CD4-positive, alpha-beta T cell treated with Interleukin-15 for 4 hours (primary cell): ENCODE results near the gene LCE7A.

Experiments
- DNase-seq: peaks from one replicate; pipeline ENCODE4 v3.0.0-alpha.2; 2020; ENCODE audit warnings: low spot score

Gene LCE7A, protein sequence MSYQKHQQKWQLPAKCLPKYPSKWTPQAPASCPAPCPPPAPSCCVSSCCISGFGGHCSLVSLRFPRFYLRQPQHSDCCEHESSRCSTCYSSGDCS

DNA sequence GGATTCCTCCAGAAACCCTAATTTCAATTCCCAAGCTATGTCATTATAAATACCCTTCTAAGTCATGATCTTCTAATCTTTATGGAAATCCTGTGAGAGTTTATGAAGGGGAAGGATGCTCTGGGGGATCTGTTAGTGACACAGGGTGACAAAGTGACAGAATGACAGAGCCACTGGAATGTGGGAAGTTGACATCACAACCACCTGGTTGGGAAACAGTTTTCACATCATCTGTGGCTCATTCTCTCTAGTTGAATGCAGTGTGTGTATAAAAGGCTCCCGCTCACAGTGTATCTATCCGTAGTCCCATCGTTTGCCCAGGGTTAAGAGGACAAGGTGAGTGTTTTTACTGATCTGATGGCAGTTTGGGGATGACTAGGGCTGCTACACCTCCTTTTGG is at the start of gene LCE7A:
Gene LCE7A, plus strand, starts transcription at position 301 of the 400 bp plus-strand sequence. CDS start 702 bp downstream, outside the sequence.
- DNase-seq, result no peak

DNA sequence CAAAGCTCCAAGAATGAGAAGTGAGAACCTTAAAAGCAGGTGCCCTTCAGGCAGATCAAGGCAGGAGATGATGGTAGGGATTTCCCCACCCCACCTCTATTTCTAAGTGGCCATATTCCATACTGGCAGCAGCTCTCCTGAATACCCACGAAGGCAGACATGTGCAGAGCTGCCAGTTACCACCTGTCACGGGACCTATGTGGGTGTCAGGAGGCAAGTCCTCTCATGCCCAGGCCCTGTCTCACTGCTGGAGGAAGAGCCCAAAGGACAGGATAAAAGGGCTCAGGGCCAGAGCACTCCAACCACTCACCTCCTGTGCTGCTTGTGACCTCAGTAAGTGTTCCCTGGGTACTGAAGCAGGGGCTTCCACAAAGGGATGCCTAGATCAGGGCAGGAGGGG is 48.7 kb upstream of the LCE7A start:
- no peak for DNase-seq

DNA sequence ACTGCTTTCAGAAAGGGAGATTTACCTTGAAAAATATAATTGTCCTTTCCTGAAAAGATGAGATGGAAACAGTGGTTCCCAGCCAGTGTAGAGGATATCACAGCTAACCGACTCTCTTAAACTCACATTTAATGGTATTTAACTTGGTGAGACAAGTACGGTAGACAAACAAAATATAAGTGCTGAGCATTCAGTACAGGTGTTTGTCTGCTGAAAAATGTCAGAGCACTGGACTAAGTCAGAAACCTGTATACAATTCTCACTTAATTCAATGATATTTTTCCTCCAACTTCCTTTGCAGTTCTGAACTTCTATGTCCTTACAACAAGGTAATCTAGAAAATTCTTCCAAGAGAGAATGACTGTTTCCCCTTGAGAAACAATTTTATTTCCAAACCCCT is 48.1 kb upstream of the LCE7A start, which contains the start of gene LCE1B:
Gene LCE1B, plus strand, starts transcription at position 301 of the 400 bp plus-strand sequence. CDS start 476 bp downstream, outside the sequence.
- DNase-seq, result no peak

DNA sequence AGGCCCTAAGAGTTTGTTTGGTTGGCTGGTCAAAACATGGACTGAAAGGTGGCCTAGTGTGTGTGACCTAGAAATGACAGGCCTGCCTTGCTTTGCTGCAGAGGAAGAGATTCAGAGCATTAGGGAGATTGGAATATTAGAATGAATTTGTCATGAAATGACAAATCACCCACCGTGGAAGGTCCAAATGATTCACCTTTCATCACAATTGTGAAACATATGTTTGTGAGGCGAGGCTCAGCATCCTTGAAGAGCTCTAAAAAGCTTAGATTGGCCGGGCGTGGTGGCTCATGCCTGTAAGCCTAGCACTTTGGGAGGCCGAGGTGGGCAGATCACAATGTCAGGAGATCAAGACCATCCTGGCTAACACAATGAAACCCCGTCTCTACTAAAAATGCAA is 42.5 kb upstream of the LCE7A start:
- no peak for DNase-seq

DNA sequence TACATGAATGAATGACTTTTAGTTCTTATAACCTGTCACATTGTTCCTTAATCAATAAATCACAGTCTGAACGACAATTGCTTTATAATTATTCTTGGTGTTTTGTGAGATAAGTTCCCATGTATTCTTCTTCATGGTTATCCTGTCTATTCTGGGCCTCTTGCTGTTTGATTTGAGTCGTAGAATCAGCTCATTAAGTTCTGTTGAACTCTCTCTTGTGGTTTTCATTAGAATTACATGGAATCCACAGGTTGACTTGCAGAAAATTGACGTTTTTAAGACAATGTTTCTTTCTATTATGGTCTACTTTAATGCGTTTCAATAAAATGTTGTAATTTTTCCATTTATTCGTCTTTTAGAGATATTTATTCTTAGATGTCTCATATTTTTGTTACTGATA is 36.5 kb upstream of the LCE7A start:
- no peak for DNase-seq

DNA sequence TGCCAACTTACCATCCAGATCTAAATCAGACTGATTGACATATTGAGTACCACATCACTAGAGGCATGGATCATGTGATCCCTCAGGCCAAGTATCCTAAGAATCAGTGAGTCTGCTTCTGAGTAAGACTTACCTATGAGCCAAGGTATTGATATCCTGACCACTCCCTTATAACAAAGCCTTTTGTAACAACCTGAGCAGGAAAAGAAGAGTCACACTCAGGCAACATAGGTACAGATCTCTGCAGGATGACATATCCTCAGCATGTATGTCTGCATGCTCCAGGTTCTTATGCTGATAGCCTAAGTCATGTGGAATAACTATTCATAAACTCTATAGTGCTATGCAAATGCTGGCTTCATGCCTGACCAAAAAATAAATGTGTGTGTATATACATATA is 34.8 kb upstream of the LCE7A start:
- DNase-seq, result no peak

DNA sequence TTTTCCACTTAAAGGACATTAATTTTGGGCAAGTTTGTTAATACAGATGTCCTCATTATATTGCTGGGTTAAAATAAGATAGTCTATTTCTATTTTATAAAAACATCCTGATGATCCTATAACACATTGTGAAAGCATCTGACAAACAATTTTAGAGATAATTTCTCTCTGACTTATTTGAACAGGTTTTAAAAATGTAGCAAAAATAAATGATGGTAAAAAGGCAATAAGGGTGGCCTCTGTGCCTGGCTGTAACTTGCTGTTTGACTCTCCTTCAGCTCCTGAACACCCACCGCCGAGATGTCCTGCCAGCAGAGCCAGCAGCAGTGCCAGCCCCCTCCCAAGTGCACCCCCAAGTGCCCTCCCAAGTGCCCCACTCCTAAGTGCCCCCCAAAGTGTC is 32.6 kb upstream of the LCE7A start, which contains the start of gene LCE1A:
Gene LCE1A, plus strand, starts transcription at position 301 of the 400 bp plus-strand sequence. Its CDS starts 0 bp downstream, at position 301.
- no peak for DNase-seq

DNA sequence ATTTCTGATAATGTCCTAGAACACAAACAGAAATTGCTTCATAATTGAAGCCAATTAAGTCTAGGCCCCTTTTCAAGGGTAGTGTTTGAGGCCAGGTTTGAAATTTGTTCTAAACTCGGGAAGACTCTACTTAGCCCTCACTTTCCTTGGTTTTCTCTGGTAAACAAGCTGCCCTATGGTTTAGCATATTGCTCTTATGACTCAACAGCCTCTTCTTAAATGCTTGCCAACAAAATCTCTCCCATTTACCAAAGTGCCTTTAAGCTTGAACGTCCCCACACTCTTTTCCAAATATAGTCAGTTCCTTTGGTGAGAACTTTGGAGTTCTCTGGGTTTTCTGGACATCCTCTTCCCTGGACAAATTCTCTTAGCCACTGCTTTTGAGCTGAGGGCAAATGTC is 22.9 kb upstream of the LCE7A start:
- DNase-seq, result no peak

DNA sequence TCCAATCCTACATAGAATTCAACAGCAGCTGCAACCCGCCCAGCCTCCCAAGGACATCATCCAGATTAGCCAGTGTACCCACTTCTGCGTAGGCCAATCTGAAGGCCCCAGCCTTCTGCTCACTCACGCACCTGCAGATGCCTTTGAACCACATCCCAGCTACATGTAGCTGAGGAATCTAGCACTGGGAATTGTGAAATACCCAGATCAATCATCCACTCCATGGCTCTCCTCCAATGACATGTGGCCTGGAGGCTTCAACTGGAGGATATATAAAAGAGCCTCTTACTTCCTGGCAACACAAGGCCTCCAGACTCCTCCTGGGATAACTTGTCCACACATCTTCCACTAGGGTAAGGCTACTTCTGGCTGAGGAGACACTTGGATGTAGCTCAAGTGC is 17.2 kb upstream of the LCE7A start, which contains the start of gene LCE6A:
Gene LCE6A, plus strand, starts transcription at position 301 of the 400 bp plus-strand sequence. CDS start 665 bp downstream, outside the sequence.
- DNase-seq, result no peak

DNA sequence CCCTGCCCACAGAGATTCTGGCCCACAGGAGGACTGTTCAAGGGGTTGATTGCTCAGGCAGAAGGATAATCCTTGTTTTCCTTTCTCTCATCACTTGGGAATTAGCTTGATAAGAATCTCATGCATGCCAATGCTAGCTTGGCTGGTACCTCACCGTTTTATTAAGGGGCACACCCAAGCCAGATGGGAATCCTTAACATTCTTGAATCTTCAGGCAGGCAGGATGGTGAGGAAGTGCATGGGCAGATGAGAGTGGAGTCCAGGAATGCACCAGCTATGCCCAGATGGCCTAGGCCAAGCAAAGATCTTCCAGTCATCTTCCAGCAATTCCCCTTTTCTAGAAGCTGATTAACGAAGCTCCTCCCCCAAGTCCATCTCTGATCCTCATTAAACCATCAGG is 4.1 kb upstream of the LCE7A start:
- no peak for DNase-seq

DNA sequence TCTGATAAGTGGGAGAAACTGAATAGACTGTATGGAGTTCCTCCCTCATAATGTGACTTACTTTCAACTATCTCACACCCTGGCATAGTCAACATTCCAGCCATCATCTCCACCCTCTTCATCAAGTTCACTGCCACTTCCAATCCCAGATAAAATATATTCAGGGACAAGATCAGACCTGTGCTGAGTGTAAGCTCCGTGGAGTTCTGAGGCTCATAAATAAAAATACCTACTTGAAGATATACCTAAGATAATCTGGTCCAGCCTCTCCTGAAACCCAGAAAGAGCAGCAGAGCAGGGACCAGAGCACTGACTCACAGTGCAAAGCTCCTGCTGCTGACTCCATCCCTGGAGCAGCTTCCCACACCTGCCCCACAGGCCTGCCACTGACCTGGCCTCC is 1.7 kb upstream of the LCE7A start:
- DNase-seq, result no peak

DNA sequence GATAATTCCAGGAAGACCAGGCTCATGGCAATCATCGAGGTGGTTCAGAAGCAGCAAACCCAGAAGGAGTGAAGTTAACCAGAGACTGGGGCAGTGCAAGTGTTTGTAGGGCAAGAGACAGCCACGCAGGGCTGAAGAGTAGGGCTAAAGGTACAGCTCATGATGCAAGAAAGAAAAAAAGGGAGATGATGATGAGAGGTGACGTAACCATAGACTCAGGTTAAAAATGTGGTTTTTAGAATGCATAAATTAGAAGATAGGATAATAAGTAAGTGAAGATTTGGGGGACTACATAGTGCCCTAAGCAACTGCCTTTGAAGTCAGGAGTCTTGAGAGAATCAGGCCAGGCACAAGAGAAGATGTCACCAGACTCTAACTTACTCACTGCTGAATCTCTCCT is 333 bp downstream of the LCE7A start:
- DNase-seq, result no peak

DNA sequence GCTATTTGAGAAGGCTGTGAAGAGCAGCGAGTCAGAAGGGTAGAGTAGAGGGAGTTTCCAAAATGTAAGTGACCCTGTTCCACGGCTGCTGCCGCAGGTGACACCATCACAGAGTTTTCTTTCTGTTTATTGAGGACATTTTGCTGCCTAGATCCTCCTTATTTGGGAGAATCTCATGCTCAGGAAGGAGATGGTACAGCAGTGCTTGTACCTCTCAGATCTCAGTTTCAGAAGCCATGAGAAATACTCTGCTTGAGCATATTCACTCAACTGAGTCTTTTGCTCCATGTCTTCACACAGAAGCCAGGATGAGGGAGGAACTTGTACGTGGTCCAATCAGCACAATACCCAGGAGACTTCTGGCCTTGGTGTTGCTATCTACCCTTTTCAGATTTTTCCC is 1.6 kb downstream of the LCE7A start:
- no peak for DNase-seq

DNA sequence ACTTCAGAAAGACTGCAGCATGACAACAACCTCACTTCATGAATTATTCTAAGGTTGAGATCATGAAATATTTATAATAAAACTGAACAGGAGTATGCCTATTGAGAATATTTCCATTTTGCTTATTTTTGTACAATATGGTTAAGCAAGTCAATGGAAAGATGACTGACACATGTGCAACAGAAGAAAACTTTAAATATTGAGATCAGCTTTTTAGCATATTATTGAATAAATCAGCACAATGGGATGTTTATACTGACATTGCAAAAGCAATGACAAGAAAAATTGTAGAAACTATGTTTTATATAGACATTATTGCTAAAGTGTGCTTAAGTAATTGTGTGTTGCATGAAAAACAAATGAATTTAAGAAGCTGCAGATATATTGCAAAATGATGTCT is 4.6 kb downstream of the LCE7A start:
- DNase-seq, result no peak

DNA sequence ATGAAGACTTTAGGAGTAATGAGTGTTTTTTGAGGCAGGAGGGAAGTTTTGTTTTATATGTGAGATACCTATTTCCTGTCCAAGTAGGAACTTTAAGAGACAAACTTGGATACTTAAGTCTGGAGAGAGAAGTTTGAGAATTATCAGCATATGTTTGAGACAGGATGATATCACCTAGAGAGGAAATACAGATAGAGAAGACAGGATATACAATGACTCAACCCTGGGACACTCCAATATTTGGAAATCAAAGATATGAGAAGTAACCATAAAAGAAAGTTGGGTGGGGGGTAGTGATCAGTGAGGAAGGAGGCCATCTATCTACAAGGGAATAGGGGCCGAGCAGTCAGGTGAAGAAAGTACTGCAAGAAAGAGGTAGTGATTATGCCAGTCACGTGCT is 6.5 kb downstream of the LCE7A start:
- no peak for DNase-seq

DNA sequence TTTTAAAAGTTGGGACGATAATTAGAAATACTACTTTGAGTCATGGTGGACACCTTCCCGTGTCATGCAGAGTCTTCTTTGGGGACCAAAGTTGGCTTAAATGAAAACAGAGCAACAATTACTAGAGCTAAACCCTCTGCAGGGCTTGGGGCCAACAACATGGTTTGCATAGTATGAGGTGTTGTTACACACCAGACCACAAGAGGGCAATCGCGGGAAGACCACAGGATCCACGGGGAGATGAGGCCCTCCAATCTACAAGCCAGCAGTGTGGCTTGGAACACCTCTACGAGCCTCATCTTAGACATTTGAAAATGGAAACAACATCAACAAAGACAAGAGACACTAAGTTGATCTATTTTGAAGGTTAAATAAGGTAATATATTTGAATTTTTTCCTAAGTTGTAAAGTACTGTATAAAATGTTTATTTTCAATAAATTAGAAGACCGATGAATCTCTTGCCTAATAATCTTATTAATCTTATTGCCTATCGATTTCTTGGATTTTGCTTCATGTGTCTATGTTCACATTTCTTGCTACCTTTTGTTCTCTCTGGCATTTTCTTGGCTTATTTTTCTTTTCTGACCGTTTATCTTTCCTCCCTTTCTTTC is 10.1 kb downstream of the LCE7A start:
- DNase-seq, result peak; percentile 57

DNA sequence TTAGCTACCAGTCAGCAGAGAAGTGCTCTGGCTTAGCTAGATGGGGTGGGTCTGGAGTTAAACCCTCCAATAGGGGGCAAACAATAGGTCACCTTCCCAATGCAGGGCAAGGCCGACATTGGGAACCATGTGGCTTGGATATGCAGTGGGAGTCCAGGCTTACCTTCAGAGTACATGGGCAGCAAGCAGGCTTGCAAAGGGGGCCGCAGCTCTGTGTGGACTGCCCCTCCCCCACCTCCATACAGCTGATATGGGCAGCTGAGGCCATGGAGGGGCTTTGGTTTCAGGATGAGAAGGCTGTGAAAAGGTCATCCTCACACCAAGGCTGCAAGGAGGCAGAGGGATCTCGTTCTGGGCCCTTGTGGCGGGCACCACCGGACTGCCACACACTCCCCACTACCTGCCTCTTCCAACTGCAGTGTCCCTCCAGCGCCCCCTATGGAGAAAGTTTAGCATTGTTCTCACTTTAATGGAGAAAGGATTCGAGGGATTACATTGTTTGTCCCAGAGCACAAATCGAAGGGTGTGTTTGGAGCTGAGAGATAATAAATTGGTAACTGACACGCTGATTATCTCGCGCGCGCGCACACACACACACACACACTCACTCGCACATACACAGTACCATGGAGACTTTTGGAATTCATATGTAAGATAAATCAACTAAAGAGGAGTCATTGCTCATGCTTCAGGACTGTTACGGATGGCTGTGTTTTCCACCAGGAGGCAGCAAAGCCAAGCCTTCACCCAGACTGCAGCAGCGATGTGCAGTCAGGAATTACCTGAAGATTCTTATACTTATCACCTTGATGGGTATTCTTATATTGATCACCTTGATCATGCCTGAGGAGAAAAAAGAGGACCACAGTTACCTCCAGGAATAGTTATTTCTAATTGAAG is 11.3 kb downstream of the LCE7A start:
- DNase-seq, result no peak

DNA sequence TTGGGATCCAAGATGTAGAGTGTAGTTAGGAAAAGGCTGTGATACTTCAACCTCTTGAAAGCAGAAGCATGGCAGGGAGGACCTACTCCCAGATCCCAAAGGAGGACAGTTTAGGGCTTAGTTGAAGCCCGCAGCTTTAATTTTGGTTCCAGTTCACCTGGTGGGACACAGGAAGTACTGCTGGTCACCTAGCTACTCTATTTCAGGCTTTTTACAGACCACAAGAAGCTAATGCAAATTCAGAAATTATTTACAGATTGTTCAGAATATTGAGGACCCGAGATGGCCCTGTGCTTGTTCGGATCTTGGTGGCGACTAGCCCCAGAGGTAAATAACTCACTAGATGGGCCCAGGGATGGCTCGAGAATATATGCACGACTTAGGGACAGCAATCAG is 11.9 kb downstream of the LCE7A start:
- DNase-seq, result no peak

DNA sequence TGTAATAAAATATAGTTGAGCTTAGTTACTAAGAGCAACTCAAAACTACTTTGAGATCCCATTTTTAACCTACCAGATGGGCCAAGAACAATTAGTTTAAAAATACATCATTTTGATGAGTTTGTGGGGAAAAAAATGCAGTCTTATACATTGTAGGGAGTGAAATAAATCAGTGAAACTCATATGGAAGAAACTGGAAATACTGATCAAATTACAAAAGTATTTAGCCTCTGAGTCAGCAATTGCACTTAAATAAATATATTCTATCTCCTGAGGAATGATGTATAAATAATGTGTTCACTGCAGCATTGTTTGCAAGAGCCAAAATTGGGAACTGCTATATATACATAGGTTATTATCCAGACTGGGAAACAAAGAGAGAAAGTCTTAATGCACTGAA is 13.7 kb downstream of the LCE7A start:
- no peak for DNase-seq

DNA sequence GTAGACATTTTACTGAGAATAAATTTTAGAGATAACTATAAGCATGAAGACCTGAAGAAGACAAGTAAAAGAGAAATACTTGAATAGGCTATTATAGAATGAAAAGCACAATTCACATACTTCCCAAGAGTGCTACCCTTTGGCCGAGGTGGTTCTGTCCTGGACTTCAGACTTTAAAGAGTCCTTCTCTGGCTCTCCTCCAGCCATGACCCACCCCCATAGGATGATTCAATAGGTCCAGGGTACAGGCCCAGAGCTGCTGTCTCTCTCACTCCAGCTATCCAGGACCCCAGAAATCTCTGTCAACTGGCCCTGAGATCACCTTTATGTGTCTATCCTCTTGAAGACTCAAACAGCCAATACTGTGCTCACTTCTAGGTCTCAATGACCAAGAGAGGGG is 17.0 kb downstream of the LCE7A start:
- no peak for DNase-seq

DNA sequence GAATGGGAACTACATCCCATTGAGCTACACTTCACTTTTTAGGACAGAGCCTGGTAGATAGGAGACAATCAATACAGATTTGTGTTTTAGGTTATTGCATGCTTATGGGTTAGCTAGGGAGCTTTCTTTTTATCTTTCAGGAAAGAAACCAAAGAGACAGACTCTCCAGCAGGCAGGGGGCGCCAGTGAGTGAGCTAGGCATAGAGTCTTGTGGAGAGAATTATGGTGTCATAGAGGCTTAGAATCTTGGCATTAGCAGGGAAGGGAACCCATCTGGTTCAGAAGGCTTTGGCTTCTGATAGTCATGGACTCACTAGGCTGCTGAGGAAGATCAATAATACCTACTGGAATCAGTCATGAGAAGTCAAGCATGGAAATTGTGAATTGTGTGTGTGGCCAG is 18.2 kb downstream of the LCE7A start, which contains the start of gene SMCP:
Gene SMCP, plus strand, starts transcription at position 281 of the 400 bp plus-strand sequence. CDS start 6,101 bp downstream, outside the sequence.
- no peak for DNase-seq

DNA sequence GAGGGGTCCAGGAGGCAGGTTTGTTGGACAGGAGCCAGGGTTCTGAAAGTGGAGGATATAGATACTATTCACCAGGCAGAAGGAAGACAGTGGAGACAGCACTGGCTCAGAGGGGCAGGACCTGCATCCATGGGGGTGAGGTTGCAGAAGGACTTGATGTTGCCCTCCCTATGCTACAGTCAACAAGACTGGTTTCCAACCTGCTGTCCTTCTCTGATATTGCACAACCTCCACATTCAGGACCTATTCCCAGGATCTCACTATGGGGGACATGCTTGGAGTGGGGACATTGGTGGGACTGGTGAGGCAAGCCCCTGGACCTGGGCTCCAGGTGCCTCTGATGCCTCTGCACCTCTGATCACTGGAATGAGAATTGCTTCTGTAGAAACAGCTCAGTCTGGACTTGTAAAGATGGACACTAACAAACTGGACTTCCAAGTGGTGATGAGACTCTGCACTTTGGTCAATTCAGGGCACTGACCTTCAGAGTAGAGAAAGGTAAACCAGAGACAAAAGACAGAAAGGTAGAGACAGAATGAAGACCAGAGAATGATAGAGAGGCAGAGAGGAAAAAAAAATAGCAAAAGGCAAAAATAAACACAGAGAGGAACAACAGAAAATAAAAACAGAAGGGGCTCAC is 19.9 kb downstream of the LCE7A start:
- no peak for DNase-seq
